Esophagus squamous epithelium (tissue), 5 donors: Measurements from ENCODE around the gene ASGR1. TPM values are rescaled to one million over a fixed set of nuclear protein-coding genes. Genes with fewer than 3 reads are reported as not detected.

ENCODE experiments used
- DNase-seq: peaks from one replicate; lab custom pipeline; 2025; lab: John Stamatoyannopoulos, UW
- H3K27ac ChIP-seq, 4 donors: fragments of 200-600 bp; sonication (generic); one replicate each; pipeline ENCODE4 v1.5.1; 2016 to 2019; ENCODE audit warnings: mild to moderate bottlenecking in 1 of 4
- H3K27me3 ChIP-seq, 4 donors: fragments of 200-600 bp; sonication (generic); 1 replicate in 3 of 4; 2 replicates in 1 of 4; pipeline versions ENCODE4 v1.5.1 to v1.6.0; 2017 to 2021; ENCODE audit warnings: antibody characterized with exemption in 1 of 4
- H3K36me3 ChIP-seq, 3 donors: fragments of 200-600 bp; sonication (generic); one replicate each; pipeline ENCODE4 v1.5.1; 2016 to 2019
- H3K4me1 ChIP-seq, 3 donors: fragments of 200-600 bp; sonication (generic); one replicate each; pipeline ENCODE4 v1.5.1; 2017 to 2019
- H3K4me3 ChIP-seq, 4 donors: fragments of 200-600 bp; sonication (generic); 1 replicate in 3 of 4; 2 replicates in 1 of 4; pipeline ENCODE4 v1.5.1; 2016 to 2019; ENCODE audit warnings: mild to moderate bottlenecking in 2 of 4, moderate library complexity in 1 of 4
- H3K9me3 ChIP-seq, 3 donors: fragments of 200-600 bp; sonication (generic); one replicate each; pipeline ENCODE4 v1.5.1; 2016 to 2019
- POLR2A ChIP-seq, 4 donors: fragments of 450-650 bp; IDR thresholded peaks; one replicate each; pipeline ENCODE4 v1.6.1; 2017; ENCODE audit warnings: antibody characterized with exemption in 4 of 4, mild to moderate bottlenecking in 4 of 4, moderate library complexity in 3 of 4
- WGBS, 2 donors: methylation state at CpG; one replicate each; pipeline ENCODE4 v1.1.5; 2018; 5-methylcytosine and 5-hydroxymethylcytosine counted together
- intact Hi-C: fragments of 100-400 bp; cut with DNase I; formaldehyde crosslinking; loops from one replicate; pipeline ENCODE4 v1.15.0; 2022
- total RNA-seq, 4 donors: library from RNA; depleted of rRNA; stranded (reverse); fragments of >200 nt; gene quantifications; one replicate each; pipeline ENCODE4 v1.1.0, GENCODE V29; 2016
- TF ChIP-seq, protein P1 (sequence below), 6 experiments: fragments of 450-650 bp in 4 of 6; fragments of 200-600 bp in 2 of 6; sonication (generic) in 2 of 6; IDR thresholded peaks; one replicate each; pipeline ENCODE4 v1.5.1; 2016 to 2019; ENCODE audit warnings: antibody characterized with exemption in 6 of 6, mild to moderate bottlenecking in 4 of 6, moderate library complexity in 4 of 6
- donor health status: DM: yes; HTN: yes; CAD: no.

Gene ASGR1
- total RNA-seq, 4 donors from 2014 or later: 0.42 to 1.1 (median 0.97) TPM; not detected in 1

DNA sequence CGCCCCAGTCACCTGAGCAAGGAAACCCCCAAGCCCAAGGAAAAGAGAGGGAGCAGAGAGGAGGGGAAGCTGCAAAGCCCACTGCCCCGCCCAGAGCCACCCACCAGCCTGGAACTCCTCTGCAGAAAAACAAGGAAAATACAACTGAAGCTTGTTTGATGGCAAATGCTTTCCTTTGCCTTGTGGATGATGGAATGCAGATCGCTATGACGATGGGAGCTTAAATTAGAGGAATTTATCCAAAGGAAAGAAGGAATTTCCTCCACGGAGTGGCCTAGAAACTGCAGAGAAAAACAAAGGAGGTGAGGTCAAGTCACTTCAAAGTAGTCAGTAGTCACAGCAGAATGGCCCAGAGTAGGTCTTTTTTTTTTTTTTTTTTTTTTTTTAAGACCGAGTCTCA lies 33.1 kb downstream of the ASGR1 start:
- H3K4me1 ChIP-seq: peaks cover 4 to 38% (median 8%) of the 10 kb centered on the region in 3 donors
- H3K36me3 ChIP-seq: no peaks in the 10 kb centered on the region
- no peak for DNase-seq
- intact Hi-C loops: no loop called here
- H3K27me3 ChIP-seq: peaks cover 0 to 3% (median 0%) of the 10 kb centered on the region in 4 donors
- TF ChIP-seq, protein P1, sequence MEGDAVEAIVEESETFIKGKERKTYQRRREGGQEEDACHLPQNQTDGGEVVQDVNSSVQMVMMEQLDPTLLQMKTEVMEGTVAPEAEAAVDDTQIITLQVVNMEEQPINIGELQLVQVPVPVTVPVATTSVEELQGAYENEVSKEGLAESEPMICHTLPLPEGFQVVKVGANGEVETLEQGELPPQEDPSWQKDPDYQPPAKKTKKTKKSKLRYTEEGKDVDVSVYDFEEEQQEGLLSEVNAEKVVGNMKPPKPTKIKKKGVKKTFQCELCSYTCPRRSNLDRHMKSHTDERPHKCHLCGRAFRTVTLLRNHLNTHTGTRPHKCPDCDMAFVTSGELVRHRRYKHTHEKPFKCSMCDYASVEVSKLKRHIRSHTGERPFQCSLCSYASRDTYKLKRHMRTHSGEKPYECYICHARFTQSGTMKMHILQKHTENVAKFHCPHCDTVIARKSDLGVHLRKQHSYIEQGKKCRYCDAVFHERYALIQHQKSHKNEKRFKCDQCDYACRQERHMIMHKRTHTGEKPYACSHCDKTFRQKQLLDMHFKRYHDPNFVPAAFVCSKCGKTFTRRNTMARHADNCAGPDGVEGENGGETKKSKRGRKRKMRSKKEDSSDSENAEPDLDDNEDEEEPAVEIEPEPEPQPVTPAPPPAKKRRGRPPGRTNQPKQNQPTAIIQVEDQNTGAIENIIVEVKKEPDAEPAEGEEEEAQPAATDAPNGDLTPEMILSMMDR (IDR thresholded peaks at IDR 0.05): no peak
- TF ChIP-seq POLR2A (IDR thresholded peaks at IDR 0.05): no peak
- H3K4me3 ChIP-seq: no peak overlapping the region
- WGBS, 2 donors: 52 to 74% methylated on average over 3 to 6 of the region's 6 CpGs
- no peaks in the 10 kb centered on the region for H3K9me3 ChIP-seq
- H3K27ac ChIP-seq: no peak overlapping the region

DNA sequence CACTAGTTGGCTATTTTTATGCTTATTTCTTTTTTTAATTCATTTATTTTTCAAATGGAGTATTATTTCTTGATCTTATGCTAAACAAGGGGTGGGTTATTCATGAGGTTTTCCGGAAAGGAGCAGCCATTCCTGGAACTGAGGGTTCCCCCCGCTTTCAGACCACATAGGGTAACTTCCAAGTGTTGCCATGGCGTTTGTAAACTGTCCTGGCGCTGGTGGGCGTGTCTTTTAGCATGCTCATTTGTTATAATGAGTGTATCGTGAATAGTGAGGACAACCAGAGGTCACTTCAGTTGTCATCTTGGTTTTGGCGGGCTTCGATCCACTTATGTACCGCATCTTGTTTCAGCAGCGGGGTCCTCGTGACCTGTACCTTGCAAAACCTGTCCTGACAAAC lies 35.0 kb downstream of the ASGR1 start:
- Histone ChIP-seq H3K4me3 (no peak overlapping the region), H3K27ac (no peak overlapping the region), H3K4me1 (peaks cover 9 to 57% (median 18%) of the 10 kb centered on the region in 3 donors), H3K36me3 (no peaks in the 10 kb centered on the region), H3K9me3 (no peaks in the 10 kb centered on the region), H3K27me3 (peaks cover 0 to 10% (median 0%) of the 10 kb centered on the region in 4 donors)
- WGBS, 2 donors: 61 to 80% methylated on average over 11 of the region's 11 CpGs
- TF ChIP-seq POLR2A (IDR thresholded peaks at IDR 0.05): no peak
- TF ChIP-seq, protein P1 (IDR thresholded peaks at IDR 0.05): no peak
- DNase-seq: no peak
- intact Hi-C loops: no loop called here

DNA sequence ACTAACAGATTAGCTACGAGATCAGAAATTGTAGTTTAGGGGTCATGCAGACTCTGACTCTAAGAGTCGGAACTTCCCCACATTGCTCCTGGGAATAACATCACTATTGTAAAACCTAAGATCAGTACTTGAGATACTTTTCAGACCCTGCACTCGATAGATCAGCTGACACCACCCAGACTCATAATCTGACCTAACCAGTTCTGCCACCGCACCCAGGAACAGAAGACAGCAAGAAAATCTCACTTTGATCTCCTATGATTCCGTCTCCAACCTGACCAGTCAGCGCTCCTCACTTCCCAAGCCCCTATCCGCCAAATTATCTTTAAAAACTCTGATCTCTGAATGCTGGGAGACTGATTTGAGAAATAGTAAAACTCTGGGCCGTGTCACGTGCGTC lies 37.3 kb downstream of the ASGR1 start:
- DNase-seq: no peak
- TF ChIP-seq POLR2A (IDR thresholded peaks at IDR 0.05): no peak
- TF ChIP-seq, protein P1 (IDR thresholded peaks at IDR 0.05): no peak
- intact Hi-C loops: no loop called here

DNA sequence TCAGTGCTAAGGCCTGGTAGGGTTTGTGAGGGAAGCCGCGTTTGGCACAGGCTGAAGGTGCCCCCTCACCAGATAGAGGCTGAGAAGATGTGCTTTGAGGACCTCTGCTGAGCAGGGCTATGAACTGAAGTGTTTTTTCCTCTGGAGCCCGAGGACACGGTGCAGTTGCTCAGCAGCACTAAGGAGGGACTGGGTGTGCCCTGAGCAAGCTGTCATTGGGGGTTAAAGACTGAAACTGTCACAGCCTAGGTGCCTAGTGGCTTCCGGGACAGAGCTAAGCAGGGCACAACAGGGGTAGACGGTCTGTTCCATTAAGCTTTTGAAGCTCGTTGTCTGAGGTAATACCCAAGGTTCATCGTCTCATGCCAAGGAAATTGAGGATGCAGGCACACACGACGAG lies 39.8 kb downstream of the ASGR1 start:
- Histone ChIP-seq H3K4me3 (no peak overlapping the region), H3K27ac (peak overlapping the region; percentile 77 to 86 (median 78)), H3K36me3 (no peaks in the 10 kb centered on the region), H3K27me3 (peaks cover 0 to 28% (median 0%) of the 10 kb centered on the region in 4 donors), H3K9me3 (no peaks in the 10 kb centered on the region), H3K4me1 (peaks cover 9 to 85% (median 20%) of the 10 kb centered on the region in 3 donors)
- TF ChIP-seq, protein P1 (IDR thresholded peaks at IDR 0.05): peak in 1 of 6 experiments; percentile 6
- TF ChIP-seq POLR2A (IDR thresholded peaks at IDR 0.05): no peak
- WGBS, 2 donors: 48 to 64% methylated on average over 4 to 6 of the region's 10 CpGs
- no peak for DNase-seq
- intact Hi-C loops: loop anchor here (5.0 kb wide), 1 partner anchor 87 kb away; no protein-coding TSS in a partner anchor

More for the DNA sequence above, 37.3 kb downstream of the ASGR1 start:
- H3K27ac ChIP-seq: peak overlapping the region; percentile 24 to 86 (median 76)
- H3K4me3 ChIP-seq: no peak overlapping the region
- no peaks in the 10 kb centered on the region for H3K36me3 ChIP-seq
- H3K4me1 ChIP-seq: peaks cover 9 to 76% (median 20%) of the 10 kb centered on the region in 3 donors
- peaks cover 0 to 26% (median 0%) of the 10 kb centered on the region in 4 donors for H3K27me3 ChIP-seq
- 41 to 47% methylated on average over 10 of the region's 10 CpGs for WGBS, 2 donors
- H3K9me3 ChIP-seq: no peaks in the 10 kb centered on the region

DNA sequence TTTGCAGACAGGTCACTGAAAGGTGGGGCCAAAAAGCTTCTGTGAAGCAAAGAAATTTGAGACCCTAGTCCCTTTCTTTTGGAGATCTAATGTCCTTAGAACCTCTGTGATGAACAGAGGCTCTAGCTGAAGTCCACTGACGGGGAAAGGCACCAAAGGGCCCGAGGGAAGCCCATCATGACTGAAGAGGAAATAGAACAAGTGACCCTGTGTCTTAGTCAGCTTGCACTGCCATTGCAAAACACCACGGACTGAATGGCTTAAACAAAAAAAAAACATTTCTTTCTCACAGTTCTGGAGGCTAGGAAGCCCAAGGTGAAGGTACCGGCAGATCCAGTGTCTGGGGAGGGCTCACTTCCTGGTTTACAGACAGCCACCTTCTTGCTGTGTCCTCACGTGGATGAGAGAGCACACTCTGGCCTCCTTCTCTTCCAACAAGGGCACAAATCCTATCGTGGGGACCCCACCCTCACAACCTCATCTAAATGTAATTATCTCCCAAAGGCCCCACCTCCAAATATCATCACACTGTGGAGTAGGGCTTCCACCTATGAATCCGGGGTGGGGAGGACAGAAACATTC lies 40.3 kb downstream of the ASGR1 start:
- no peak overlapping the region for H3K4me3 ChIP-seq

More for the DNA sequence above, 40.3 kb downstream of the ASGR1 start:
- peaks cover 9 to 84% (median 20%) of the 10 kb centered on the region in 3 donors for H3K4me1 ChIP-seq
- no peaks in the 10 kb centered on the region for H3K36me3 ChIP-seq
- 54 to 61% methylated on average over 6 of the region's 7 CpGs for WGBS, 2 donors
- TF ChIP-seq POLR2A (IDR thresholded peaks at IDR 0.05): no peak
- TF ChIP-seq, protein P1 (IDR thresholded peaks at IDR 0.05): no peak
- peak overlapping the region; percentile 77 to 86 (median 78) for H3K27ac ChIP-seq
- H3K27me3 ChIP-seq: peaks cover 0 to 33% (median 0%) of the 10 kb centered on the region in 4 donors
- intact Hi-C loops: loop anchor here (5.0 kb wide), 1 partner anchor 87 kb away; no protein-coding TSS in a partner anchor
- DNase-seq: no peak
- H3K9me3 ChIP-seq: no peaks in the 10 kb centered on the region
